Esophagus squamous epithelium (tissue), 5 donors: ENCODE measurements around the gene FERMT3. TPM values are rescaled to one million over a fixed set of nuclear protein-coding genes. Genes with fewer than 3 reads are reported as not detected.

Source experiments
- DNase-seq: peaks from one replicate; lab custom pipeline; 2025; lab: John Stamatoyannopoulos, UW
- H3K27ac ChIP-seq, 4 donors: fragments of 200-600 bp; sonication (generic); one replicate each; pipeline ENCODE4 v1.5.1; 2016 to 2019; ENCODE audit warnings: mild to moderate bottlenecking in 1 of 4
- H3K27me3 ChIP-seq, 4 donors: fragments of 200-600 bp; sonication (generic); 1 replicate in 3 of 4; 2 replicates in 1 of 4; pipeline versions ENCODE4 v1.5.1 to v1.6.0; 2017 to 2021; ENCODE audit warnings: antibody characterized with exemption in 1 of 4
- H3K36me3 ChIP-seq, 3 donors: fragments of 200-600 bp; sonication (generic); one replicate each; pipeline ENCODE4 v1.5.1; 2016 to 2019
- H3K4me1 ChIP-seq, 3 donors: fragments of 200-600 bp; sonication (generic); one replicate each; pipeline ENCODE4 v1.5.1; 2017 to 2019
- H3K4me3 ChIP-seq, 4 donors: fragments of 200-600 bp; sonication (generic); 1 replicate in 3 of 4; 2 replicates in 1 of 4; pipeline ENCODE4 v1.5.1; 2016 to 2019; ENCODE audit warnings: mild to moderate bottlenecking in 2 of 4, moderate library complexity in 1 of 4
- H3K9me3 ChIP-seq, 3 donors: fragments of 200-600 bp; sonication (generic); one replicate each; pipeline ENCODE4 v1.5.1; 2016 to 2019
- CTCF ChIP-seq, 6 experiments: fragments of 450-650 bp in 4 of 6; fragments of 200-600 bp in 2 of 6; sonication (generic) in 2 of 6; IDR thresholded peaks; one replicate each; pipeline ENCODE4 v1.5.1; 2016 to 2019; ENCODE audit warnings: antibody characterized with exemption in 6 of 6, mild to moderate bottlenecking in 4 of 6, moderate library complexity in 4 of 6
- POLR2A ChIP-seq, 4 donors: fragments of 450-650 bp; IDR thresholded peaks; one replicate each; pipeline ENCODE4 v1.6.1; 2017; ENCODE audit warnings: antibody characterized with exemption in 4 of 4, mild to moderate bottlenecking in 4 of 4, moderate library complexity in 3 of 4
- WGBS, 2 donors: methylation state at CpG; one replicate each; pipeline ENCODE4 v1.1.5; 2018; 5-methylcytosine and 5-hydroxymethylcytosine counted together
- intact Hi-C: fragments of 100-400 bp; cut with DNase I; formaldehyde crosslinking; loops from one replicate; pipeline ENCODE4 v1.15.0; 2022
- total RNA-seq, 4 donors: library from RNA; depleted of rRNA; stranded (reverse); fragments of >200 nt; gene quantifications; one replicate each; pipeline ENCODE4 v1.1.0, GENCODE V29; 2016
- donor health status: DM: yes; HTN: yes; CAD: no.

Gene FERMT3
- total RNA-seq, 4 donors from 2014 or later, result 3.8 to 16.9 (median 10.6) TPM

GRCh38 chr11:64226507-64227051, 20.1 kb downstream of the FERMT3 start:
- intact Hi-C loops, result no loop called here

GRCh38 chr11:64227405-64227956, 21.0 kb downstream of the FERMT3 start:
- peak overlapping the region; percentile 60 to 91 (median 84) for H3K4me3 ChIP-seq
- peaks cover 0 to 10% (median 0%) of the 10 kb centered on the region in 3 donors for H3K36me3 ChIP-seq
- no peaks in the 10 kb centered on the region for H3K27me3 ChIP-seq
- H3K9me3 ChIP-seq, result no peaks in the 10 kb centered on the region
- intact Hi-C loops, result no loop called here
- DNase-seq, result no peak
- TF ChIP-seq POLR2A (IDR thresholded peaks at IDR 0.05) (no peak), CTCF (IDR thresholded peaks at IDR 0.05) (no peak)
- peak overlapping the region; percentile 90 to 97 (median 93) for H3K27ac ChIP-seq
- 35% methylated on average over 2 of the region's 3 CpGs for WGBS, 2 donors
- H3K4me1 ChIP-seq, result peaks cover 26 to 95% (median 44%) of the 10 kb centered on the region in 3 donors

More at GRCh38 chr11:64226507-64227051, 20.1 kb downstream of the FERMT3 start:
- H3K27me3 ChIP-seq, result no peaks in the 10 kb centered on the region
- 40% methylated on average over 1 of the region's 26 CpGs; no CpG with 5 or more reads in 1 of the 2 donors for WGBS, 2 donors
- peak overlapping the region; percentile 90 to 97 (median 93) for H3K27ac ChIP-seq
- peak overlapping the region; percentile 60 to 91 (median 84) for H3K4me3 ChIP-seq
- no peak for DNase-seq
- TF ChIP-seq CTCF (IDR thresholded peaks at IDR 0.05), result no peak
- TF ChIP-seq POLR2A (IDR thresholded peaks at IDR 0.05), result peak in 2 of 4 donors; percentile 9 to 17
- H3K36me3 ChIP-seq, result peaks cover 0 to 12% (median 0%) of the 10 kb centered on the region in 3 donors
- no peaks in the 10 kb centered on the region for H3K9me3 ChIP-seq
- H3K4me1 ChIP-seq, result peaks cover 26 to 88% (median 39%) of the 10 kb centered on the region in 3 donors

- WGBS, 2 donors, result 92 to 100% methylated on average over 1 to 2 of the region's 12 CpGs
- H3K9me3 ChIP-seq, result no peaks in the 10 kb centered on the region
- TF ChIP-seq POLR2A (IDR thresholded peaks at IDR 0.05) (no peak), CTCF (IDR thresholded peaks at IDR 0.05) (no peak)
- peak overlapping the region in 1 of 4 donors; percentile 84 for H3K4me3 ChIP-seq
- H3K36me3 ChIP-seq, result no peaks in the 10 kb centered on the region
- no peak for DNase-seq
- no peaks in the 10 kb centered on the region for H3K27me3 ChIP-seq
- peaks cover 32 to 95% (median 52%) of the 10 kb centered on the region in 3 donors for H3K4me1 ChIP-seq
- H3K27ac ChIP-seq, result peak overlapping the region; percentile 86 to 97 (median 94)
- intact Hi-C loops, result no loop called here
Measured at GRCh38 chr11:64229090-64229743, 22.7 kb downstream of the FERMT3 start.

- DNase-seq, result no peak
- Histone ChIP-seq H3K27me3 (no peaks in the 10 kb centered on the region), H3K4me3 (peak overlapping the region; percentile 55 to 88 (median 82)), H3K36me3 (no peaks in the 10 kb centered on the region), H3K9me3 (no peaks in the 10 kb centered on the region), H3K4me1 (peaks cover 32 to 90% (median 51%) of the 10 kb centered on the region in 3 donors), H3K27ac (peak overlapping the region; percentile 86 to 97 (median 94))
- TF ChIP-seq POLR2A (IDR thresholded peaks at IDR 0.05) (no peak), CTCF (IDR thresholded peaks at IDR 0.05) (no peak)
- WGBS, 2 donors, result 19 to 30% methylated on average over 5 to 11 of the region's 13 CpGs
- intact Hi-C loops, result no loop called here
Measured at GRCh38 chr11:64229744-64230170, 23.2 kb downstream of the FERMT3 start.
